Lower lobe of right lung (tissue), 2 donors: Measurements from ENCODE around the gene UGCG. TPM values are rescaled to one million over a fixed set of nuclear protein-coding genes. Genes with fewer than 3 reads are reported as not detected.
"Not testable (repeated sequence)": the region's sequence is repeated elsewhere in the genome, so short reads cannot be mapped to it uniquely, and the experiment has no call there.

Source experiments
- ATAC-seq, 2 donors: fragments of 200-7000 bp; cut with Tn5 transposase; one replicate each; pipeline ENCODE4 v1.9.1; 2020 to 2022; ENCODE audit warnings: mild to moderate bottlenecking in 2 of 2, moderate library complexity in 2 of 2
- DNase-seq: peaks from one replicate; pipeline ENCODE4 v3.0.0-alpha.2; 2020
- H3K27ac ChIP-seq: fragments of 200-600 bp; one replicate; pipeline ENCODE4 v1.8.0; 2022
- H3K27me3 ChIP-seq: fragments of 200-600 bp; one replicate; pipeline ENCODE4 v1.8.0; 2022; ENCODE audit warnings: low read depth
- H3K36me3 ChIP-seq: fragments of 200-600 bp; one replicate; pipeline ENCODE4 v1.8.0; 2022; ENCODE audit warnings: mild to moderate bottlenecking
- H3K4me1 ChIP-seq: fragments of 200-600 bp; one replicate; pipeline ENCODE4 v1.8.0; 2022
- H3K4me3 ChIP-seq: fragments of 200-600 bp; one replicate; pipeline ENCODE4 v1.8.0; 2022; ENCODE audit warnings: mild to moderate bottlenecking
- H3K9me3 ChIP-seq: fragments of 200-600 bp; one replicate; pipeline ENCODE4 v1.8.0; 2022
- CTCF ChIP-seq: fragments of 200-600 bp; IDR thresholded peaks from one replicate; pipeline ENCODE4 v1.8.0; 2022; ENCODE audit warnings: antibody characterized with exemption, mild to moderate bottlenecking
- intact Hi-C: fragments of 100-400 bp; cut with DNase I; formaldehyde crosslinking; loops from one replicate; pipeline ENCODE4 v1.11.0; 2022
- total RNA-seq: library from RNA; stranded (reverse); fragmentation: NEBNext Ultra II Directional; extraction: Animal tissue kit (Norgen Biotek cat#: 25700); gene quantifications from one replicate; pipeline ENCODE4 v1.2.1, GENCODE V29; 2021
- donor health status: DM: no; HTN: yes; CAD: no; lungs with severe emphysema.

UGCG gene
- total RNA-seq, 1 donor from 2014 or later, result 41.3 TPM

- intact Hi-C loops, result no loop called here
- Histone ChIP-seq H3K4me1 (no peaks in the 10 kb centered on the region), H3K4me3 (no peak overlapping the region), H3K9me3 (peaks cover 3% of the 10 kb centered on the region), H3K27me3 (no peaks in the 10 kb centered on the region), H3K27ac (no peak overlapping the region), H3K36me3 (no peaks in the 10 kb centered on the region)
- DNase-seq (no peak), ATAC-seq (no peak)
- TF ChIP-seq CTCF, result no peak
Observed at GRCh38 chr9:111876179-111876578, 20.4 kb upstream of the UGCG start.

GRCh38 chr9:111877420-111877819, 19.2 kb upstream of the UGCG start:
- peaks cover 3% of the 10 kb centered on the region for H3K9me3 ChIP-seq
- intact Hi-C loops, result no loop called here
- H3K27ac ChIP-seq, result no peak overlapping the region

GRCh38 chr9:111878946-111879345, 17.7 kb upstream of the UGCG start:
- H3K27me3 ChIP-seq, result no peaks in the 10 kb centered on the region
- no peak overlapping the region for H3K27ac ChIP-seq
- TF ChIP-seq CTCF, result no peak
- intact Hi-C loops, result no loop called here
- no peaks in the 10 kb centered on the region for H3K36me3 ChIP-seq
- peaks cover 3% of the 10 kb centered on the region for H3K9me3 ChIP-seq
- H3K4me3 ChIP-seq, result no peak overlapping the region
- ATAC-seq (no peak), DNase-seq (no peak)
- no peaks in the 10 kb centered on the region for H3K4me1 ChIP-seq

More at GRCh38 chr9:111877420-111877819, 19.2 kb upstream of the UGCG start:
- Histone ChIP-seq H3K27me3 (no peaks in the 10 kb centered on the region), H3K4me1 (no peaks in the 10 kb centered on the region), H3K36me3 (no peaks in the 10 kb centered on the region), H3K4me3 (no peak overlapping the region)
- ATAC-seq (no peak), DNase-seq (no peak)
- TF ChIP-seq CTCF, result no peak

- no peaks in the 10 kb centered on the region for H3K27me3 ChIP-seq
- peaks cover 4% of the 10 kb centered on the region for H3K4me1 ChIP-seq
- H3K36me3 ChIP-seq, result no peaks in the 10 kb centered on the region
- no peak overlapping the region for H3K4me3 ChIP-seq
- no peak for TF ChIP-seq CTCF
- DNase-seq (no peak), ATAC-seq (no peak)
- H3K27ac ChIP-seq, result no peak overlapping the region
- intact Hi-C loops, result no loop called here
- no peaks in the 10 kb centered on the region for H3K9me3 ChIP-seq
Observed at GRCh38 chr9:111886983-111887718, 9.5 kb upstream of the UGCG start.

GRCh38 chr9:111890334-111890733, 6.3 kb upstream of the UGCG start:
- no peak for TF ChIP-seq CTCF
- Histone ChIP-seq H3K4me3 (no peak overlapping the region), H3K9me3 (no peaks in the 10 kb centered on the region), H3K4me1 (peaks cover 10% of the 10 kb centered on the region), H3K27me3 (no peaks in the 10 kb centered on the region), H3K36me3 (no peaks in the 10 kb centered on the region), H3K27ac (no peak overlapping the region)
- intact Hi-C loops, result no loop called here
- DNase-seq (no peak), ATAC-seq (no peak)

- DNase-seq, H3K27ac ChIP-seq, ATAC-seq, H3K4me3 ChIP-seq, H3K27me3 ChIP-seq, H3K36me3 ChIP-seq, H3K9me3 ChIP-seq, intact Hi-C loops: not testable (repeated sequence)
- H3K4me1 ChIP-seq, result peaks cover 16% of the 10 kb centered on the region
Observed at GRCh38 chr9:111890867-111891266, 5.7 kb upstream of the UGCG start.
